Measurements from ENCODE around the gene ANKRD53. TPM values are rescaled to one million over a fixed set of nuclear protein-coding genes. Genes with fewer than 3 reads are reported as not detected.

The ANKRD53 gene
- total RNA-seq, 4 donors from 2014 or later = 0.18 to 0.76 TPM; not detected in 2

- Histone ChIP-seq H3K4me3 (no peak overlapping the region), H3K27ac (no peak overlapping the region), H3K4me1 (peaks cover 1 to 7% (median 2%) of the 10 kb centered on the region in 3 donors), H3K9me3 (no peaks in the 10 kb centered on the region), H3K36me3 (no peaks in the 10 kb centered on the region), H3K27me3 (peaks cover 0 to 88% (median 0%) of the 10 kb centered on the region in 4 donors)
- no peak for DNase-seq
- WGBS, 2 donors = 56 to 92% methylated on average over 8 to 10 of the region's 17 CpGs
- TF ChIP-seq POLR2A (IDR thresholded peaks at IDR 0.05) (no peak), CTCF (IDR thresholded peaks at IDR 0.05) (no peak)
- intact Hi-C loops (cut with DNase I) = no loop called here
Measured at GRCh38 chr2:70959851-70960832, 18.3 kb upstream of the ANKRD53 start.

- Histone ChIP-seq H3K36me3 (no peaks in the 10 kb centered on the region), H3K27me3 (peaks cover 0 to 91% (median 0%) of the 10 kb centered on the region in 4 donors), H3K27ac (no peak overlapping the region), H3K9me3 (no peaks in the 10 kb centered on the region), H3K4me3 (no peak overlapping the region), H3K4me1 (peaks cover 2 to 10% (median 3%) of the 10 kb centered on the region in 3 donors)
- no peak for DNase-seq
- intact Hi-C loops (cut with DNase I) = no loop called here
- TF ChIP-seq CTCF (IDR thresholded peaks at IDR 0.05) = no peak
- TF ChIP-seq POLR2A (IDR thresholded peaks at IDR 0.05) = no peak
- 73 to 76% methylated on average over 3 to 7 of the region's 14 CpGs for WGBS, 2 donors
Measured at GRCh38 chr2:70960833-70961647, 17.4 kb upstream of the ANKRD53 start.

GRCh38 chr2:70961648-70961994 lies 16.8 kb upstream of the ANKRD53 start:
- DNase-seq = no peak
- Histone ChIP-seq H3K27ac (no peak overlapping the region), H3K36me3 (no peaks in the 10 kb centered on the region), H3K9me3 (no peaks in the 10 kb centered on the region), H3K27me3 (peaks cover 0 to 87% (median 0%) of the 10 kb centered on the region in 4 donors), H3K4me3 (no peak overlapping the region), H3K4me1 (peaks cover 2 to 10% (median 3%) of the 10 kb centered on the region in 3 donors)
- intact Hi-C loops (cut with DNase I) = no loop called here
- WGBS, 2 donors = 80 to 100% methylated on average over 1 of the region's 4 CpGs
- TF ChIP-seq CTCF (IDR thresholded peaks at IDR 0.05) (no peak), POLR2A (IDR thresholded peaks at IDR 0.05) (no peak)

- H3K4me1 ChIP-seq = peaks cover 2 to 10% (median 3%) of the 10 kb centered on the region in 3 donors
- no peak for TF ChIP-seq CTCF (IDR thresholded peaks at IDR 0.05)
- H3K36me3 ChIP-seq = no peaks in the 10 kb centered on the region
- 68 to 87% methylated on average over 5 to 12 of the region's 12 CpGs for WGBS, 2 donors
- no peaks in the 10 kb centered on the region for H3K9me3 ChIP-seq
- H3K27me3 ChIP-seq = peaks cover 0 to 82% (median 0%) of the 10 kb centered on the region in 4 donors
- no peak overlapping the region for H3K27ac ChIP-seq
- intact Hi-C loops (cut with DNase I) = no loop called here
- DNase-seq = no peak
- H3K4me3 ChIP-seq = no peak overlapping the region
Measured at GRCh38 chr2:70962211-70962884, 16.1 kb upstream of the ANKRD53 start.

All from esophagus squamous epithelium (tissue), 5 donors.